HCT116 (cell line): ENCODE data around the gene WNT2B. TPM values are rescaled to one million over a fixed set of nuclear protein-coding genes. Genes with fewer than 3 reads are reported as not detected.

Experiments used
- ATAC-seq: fragments of 200-7000 bp; cut with Tn5 transposase; 2 replicates; pipeline ENCODE4 v1.9.1; 2020; ENCODE audit warnings: mild to moderate bottlenecking, moderate library complexity
- BruUV-seq: library from RNA; stranded (reverse); fragments of 400-500 nt; replicated peaks from 2 replicates; lab custom pipeline; 2021; lab: Mats Ljungman, UMichigan
- CTCF ChIA-PET: fragments of 300-600 bp; sonication (Branson Sonifier 250); formaldehyde crosslinking; loops from one replicate; lab custom pipeline; 2021; ENCODE audit warnings: antibody characterized with exemption; lab: Charles Lee
- POLR2A ChIA-PET: fragments of 300-600, 350-600 bp; sonication (Branson Sonifier 250); formaldehyde crosslinking; loops from one replicate; lab custom pipeline; 2021; ENCODE audit warnings: antibody characterized with exemption; lab: Charles Lee
- RAD21 ChIA-PET, 2 experiments: fragments of 300-600 bp; sonication (Branson Sonifier 250); formaldehyde crosslinking; loops; one replicate each; lab custom pipeline; 2023; ENCODE audit warnings: low total read pairs in 2 of 2; ENCODE audit not compliant: uncharacterized antibody in 2 of 2, unreplicated experiment in 2 of 2, low non-redundant PET in 1 of 2; lab: Charles Lee
- DNase-seq: peaks from one replicate; pipeline ENCODE4 v3.0.0-alpha.2; 2010; ENCODE audit warnings: low read depth, low spot score
- H2AFZ ChIP-seq: fragments of 200-600 bp; shearing (Covaris generic), sonication (generic); 2 replicates; pipeline ENCODE4 v1.6.1; 2017; ENCODE audit warnings: low read depth, mixed run types, mixed read lengths, antibody characterized with exemption, low read length; ENCODE audit not compliant: poor library complexity, severe bottlenecking
- H3K27ac ChIP-seq: 2 replicates; pipeline ENCODE4 v1.5.1; 2012; ENCODE audit warnings: low read depth, low read length
- H3K27me3 ChIP-seq: fragments of 200-600 bp; sonication (generic); 2 replicates; pipeline ENCODE4 v1.6.1; 2016; ENCODE audit warnings: mixed run types, low read length, mixed read lengths; ENCODE audit not compliant: insufficient read depth
- H3K36me3 ChIP-seq, 2 experiments: fragments of 200-500 bp in 1 of 2; fragments of 200-600 bp in 1 of 2; sonication (Bioruptor generic) in 1 of 2; sonication (generic) in 1 of 2; 2 replicates each; pipeline versions ENCODE4 v1.5.1 to v1.6.1; 2014 to 2016; ENCODE audit warnings: low read length in 2 of 2, inconsistent platforms in 1 of 2, mixed read lengths in 1 of 2, mixed run types in 1 of 2; ENCODE audit not compliant: insufficient read depth in 2 of 2, control insufficient read depth in 1 of 2
- H3K4me1 ChIP-seq, 2 experiments: fragments of 200-600 bp in 1 of 2; sonication (generic) in 1 of 2; 2 replicates each; pipeline versions ENCODE4 v1.5.1 to v1.6.1; 2012 to 2017; ENCODE audit warnings: low read length in 2 of 2, inconsistent platforms in 1 of 2, mild to moderate bottlenecking in 1 of 2, mixed read lengths in 1 of 2, mixed run types in 1 of 2, moderate library complexity in 1 of 2; ENCODE audit not compliant: insufficient read depth in 2 of 2, control insufficient read depth in 1 of 2
- H3K4me2 ChIP-seq: fragments of 200-600 bp; sonication (generic); 2 replicates; pipeline ENCODE4 v1.6.1; 2017; ENCODE audit warnings: mixed run types, low read length, mixed read lengths
- H3K4me3 ChIP-seq, 2 experiments: fragments of 200-600 bp in 1 of 2; sonication (generic) in 1 of 2; replicated peaks in 1 of 2; 2 replicates each; pipeline ENCODE4 v1.5.1; 2011 to 2016; ENCODE audit warnings: low read length in 2 of 2, control low read depth in 1 of 2, low read depth in 1 of 2, mild to moderate bottlenecking in 1 of 2, mixed read lengths in 1 of 2, mixed run types in 1 of 2
- H3K79me2 ChIP-seq: fragments of 200-600 bp; sonication (generic); 2 replicates; pipeline ENCODE4 v1.6.1; 2017; ENCODE audit warnings: mild to moderate bottlenecking, mixed run types, low read length, moderate library complexity, mixed read lengths; ENCODE audit not compliant: insufficient read depth
- H3K9ac ChIP-seq: fragments of 200-600 bp; sonication (generic); 2 replicates; pipeline ENCODE4 v1.6.1; 2016; ENCODE audit warnings: low read length, mixed read lengths
- H3K9me2 ChIP-seq: fragments of 200-600 bp; sonication (generic), shearing (Covaris generic); 2 replicates; pipeline ENCODE4 v1.6.1; 2017; ENCODE audit warnings: mixed run types, mild to moderate bottlenecking, moderate library complexity; ENCODE audit not compliant: insufficient read depth
- H3K9me3 ChIP-seq, 2 experiments: fragments of 200-500 bp in 1 of 2; fragments of 200-600 bp in 1 of 2; sonication (Bioruptor generic) in 1 of 2; sonication (generic) in 1 of 2; 2 replicates each; pipeline ENCODE4 v1.6.1; 2014 to 2017; ENCODE audit warnings: low read length in 2 of 2, mixed read lengths in 2 of 2, inconsistent platforms in 1 of 2, low read depth in 1 of 2, mild to moderate bottlenecking in 1 of 2, mixed run types in 1 of 2, moderate library complexity in 1 of 2; ENCODE audit not compliant: control insufficient read depth in 1 of 2, insufficient read depth in 1 of 2
- H4K20me1 ChIP-seq: fragments of 200-600 bp; sonication (generic), shearing (Covaris generic); 2 replicates; pipeline ENCODE4 v1.6.1; 2017; ENCODE audit warnings: mixed run types, mild to moderate bottlenecking, moderate library complexity; ENCODE audit not compliant: insufficient read depth
- ATF3 ChIP-seq: IDR thresholded peaks from 2 replicates; pipeline ENCODE4 v1.6.1; 2012
- EGR1 ChIP-seq: IDR thresholded peaks from 2 replicates; pipeline ENCODE4 v1.6.1; 2012; ENCODE audit warnings: low read depth
- EZH2 ChIP-seq: fragments of 200-600 bp; sonication (generic); IDR thresholded peaks from 2 replicates; pipeline ENCODE4 v1.6.1; 2017; ENCODE audit warnings: antibody characterized with exemption, mixed run types
- EZH2phosphoT487 ChIP-seq: fragments of 200-600 bp; IDR thresholded peaks from 2 replicates; pipeline ENCODE4 v1.6.1; 2018; ENCODE audit warnings: antibody characterized with exemption, borderline replicate concordance
- FOSL1 ChIP-seq: IDR thresholded peaks from 2 replicates; pipeline ENCODE4 v1.6.1; 2012; ENCODE audit warnings: low read depth
- JUND ChIP-seq: IDR thresholded peaks from 2 replicates; pipeline ENCODE4 v1.6.1; 2012
- MAX ChIP-seq: IDR thresholded peaks from 2 replicates; pipeline ENCODE4 v1.6.1; 2012
- POLR2A ChIP-seq: IDR thresholded peaks from 2 replicates; pipeline ENCODE4 v1.7.0; 2011; ENCODE audit warnings: borderline replicate concordance; ENCODE audit not compliant: insufficient read depth, insufficient read length; ENCODE audit errors: extremely low read depth
- REST ChIP-seq: IDR thresholded peaks from 2 replicates; pipeline ENCODE4 v1.6.1; 2012; ENCODE audit warnings: low read depth
- SIN3A ChIP-seq: IDR thresholded peaks from 2 replicates; pipeline ENCODE4 v1.6.1; 2012; ENCODE audit warnings: low read depth
- SRF ChIP-seq: IDR thresholded peaks from 2 replicates; pipeline ENCODE4 v1.6.1; 2012; ENCODE audit warnings: low read depth
- YY1 ChIP-seq: IDR thresholded peaks from 2 replicates; pipeline ENCODE4 v1.6.1; 2011; ENCODE audit warnings: low read length, low read depth, moderate library complexity, mild to moderate bottlenecking; ENCODE audit not compliant: insufficient replicate concordance; ENCODE audit errors: extremely low read depth
- ZNF274 ChIP-seq: fragments of 200-500 bp; sonication (Bioruptor generic); IDR thresholded peaks from 2 replicates; pipeline ENCODE4 v1.6.1; 2014; ENCODE audit warnings: mild to moderate bottlenecking, low read depth, low read length, inconsistent platforms
- intact Hi-C: fragments of 100-400 bp; cut with micrococcal nuclease; formaldehyde crosslinking; loops from 2 replicates; pipeline ENCODE4 v1.10.0; 2022
- total RNA-seq: library from RNA; stranded (reverse); gene quantifications from one replicate; pipeline ENCODE4 v1.2.1, GENCODE V29; 2021; ENCODE audit not compliant: unreplicated experiment

Gene WNT2B
- total RNA-seq, 1 experiment from 2014 or later: 1.5 TPM

- no peaks in the 10 kb centered on the region for H3K9me3 ChIP-seq
- no peak for ATAC-seq
- H3K9me2 ChIP-seq: no peaks in the 10 kb centered on the region
- no peaks in the 10 kb centered on the region for H3K79me2 ChIP-seq
- 0 out of 2 replicates have a peak overlapping the region, but pooled peaks have one; percentile 69 for H3K4me2 ChIP-seq
- no peaks in the 10 kb centered on the region for H4K20me1 ChIP-seq
- no TSS peak for BruUV-seq
- ChIA-PET RAD21 (interaction anchor here in 1 of 2 experiments (1.0 kb wide), 1 partner anchor 74 kb away, joined by 4 read pairs; no protein-coding TSS in a partner anchor), POLR2A (interaction anchor here (1.2 kb wide), 1 partner anchor 74 kb away, joined by 3 read pairs; no protein-coding TSS in a partner anchor), CTCF (interaction anchor here (1.4 kb wide), 1 partner anchor 74 kb away, joined by 6 read pairs; no protein-coding TSS in a partner anchor)
- H3K9ac ChIP-seq: no peak overlapping the region
- H3K27ac ChIP-seq: no peak overlapping the region
- no peaks in the 10 kb centered on the region for H3K36me3 ChIP-seq
- no peak for DNase-seq
- H3K4me3 ChIP-seq: no peak overlapping the region
- H3K4me1 ChIP-seq: peaks cover 0 to 22% of the 10 kb centered on the region in 2 experiments; a peak in 2 of 4 replicates
- TF ChIP-seq FOSL1 (no peak), EZH2phosphoT487 (no peak), JUND (no peak), YY1 (no peak), REST (no peak), ZNF274 (no peak), POLR2A (no peak), EZH2 (no peak), ATF3 (no peak), SIN3A (no peak), MAX (no peak), SRF (no peak), EGR1 (no peak)
- intact Hi-C loops: no loop called here
- H3K27me3 ChIP-seq: no peaks in the 10 kb centered on the region
- no peak overlapping the region for H2AFZ ChIP-seq
Measured at GRCh38 chr1:112465122-112465521, 43.6 kb upstream of the WNT2B start.
